ENCODE results near the gene RPS6KL1.
A peak's percentile ranks its signal among the peaks of the same experiment; 100 is the strongest.

RPS6KL1 gene

GRCh38 chr14:74912801-74913200 lies 10.3 kb downstream of the RPS6KL1 start:
- no peak for DNase-seq (ENCODE audit: low read depth)

GRCh38 chr14:74912111-74912510 lies 10.9 kb downstream of the RPS6KL1 start:
- no peak for DNase-seq (ENCODE audit: low read depth)

GRCh38 chr14:74911704-74912103 lies 11.4 kb downstream of the RPS6KL1 start:
- DNase-seq (ENCODE audit: low read depth), result no peak

GRCh38 chr14:74911221-74911620 lies 11.8 kb downstream of the RPS6KL1 start:
- DNase-seq (ENCODE audit: low read depth), result no peak

- no peak for DNase-seq (ENCODE audit: low read depth)
These were observed 12.5 kb downstream of the RPS6KL1 start for GRCh38 chr14:74910556-74910955.

GRCh38 chr14:74909911-74910310 lies 13.1 kb downstream of the RPS6KL1 start:
- no peak for DNase-seq (ENCODE audit: low read depth)

- no peak for DNase-seq (ENCODE audit: low read depth)
These were observed 13.6 kb downstream of the RPS6KL1 start for GRCh38 chr14:74909501-74909900.

GRCh38 chr14:74908861-74909341 lies 14.2 kb downstream of the RPS6KL1 start:
- no peak for DNase-seq (ENCODE audit: low read depth)

GRCh38 chr14:74907744-74908143 lies 15.3 kb downstream of the RPS6KL1 start:
- DNase-seq (ENCODE audit: low read depth), result no peak

- no peak for DNase-seq (ENCODE audit: low read depth)
These were observed 16.0 kb downstream of the RPS6KL1 start for GRCh38 chr14:74906925-74907521.

GRCh38 chr14:74905595-74906142 lies 17.4 kb downstream of the RPS6KL1 start:
- DNase-seq (ENCODE audit: low read depth), result peak; percentile 78

GRCh38 chr14:74904635-74905503 lies 18.2 kb downstream of the RPS6KL1 start:
- DNase-seq (ENCODE audit: low read depth), result no peak

GRCh38 chr14:74902941-74903705 lies 19.9 kb downstream of the RPS6KL1 start:
- DNase-seq (ENCODE audit: low read depth), result no peak

- DNase-seq (ENCODE audit: low read depth), result no peak
These were observed 24.4 kb downstream of the RPS6KL1 start for GRCh38 chr14:74898694-74899093.

- no peak for DNase-seq (ENCODE audit: low read depth)
These were observed 25.0 kb downstream of the RPS6KL1 start for GRCh38 chr14:74898083-74898482.

GRCh38 chr14:74897642-74898041 lies 25.4 kb downstream of the RPS6KL1 start:
- no peak for DNase-seq (ENCODE audit: low read depth)

- no peak for DNase-seq (ENCODE audit: low read depth)
These were observed 26.7 kb downstream of the RPS6KL1 start for GRCh38 chr14:74896400-74896799.

- no peak for DNase-seq (ENCODE audit: low read depth)
These were observed 29.4 kb downstream of the RPS6KL1 start for GRCh38 chr14:74893614-74894091.

GRCh38 chr14:74892745-74893144 lies 30.3 kb downstream of the RPS6KL1 start:
- no peak for DNase-seq (ENCODE audit: low read depth)

- no peak for DNase-seq (ENCODE audit: low read depth)
These were observed 31.2 kb downstream of the RPS6KL1 start for GRCh38 chr14:74891870-74892269.

GRCh38 chr14:74890262-74890661 lies 32.8 kb downstream of the RPS6KL1 start:
- DNase-seq (ENCODE audit: low read depth), result no peak

Data from stimulated activated CD8-positive, alpha-beta memory T cell treated with anti-CD3 and anti-CD28 coated beads, Interleukin-7, amount 100 ng/mL, for 24 hours (primary cell).